Natural killer cell treated with Interleukin-12 subunit alpha and Interleukin-12 subunit beta and Interleukin-15 and Interleukin-18, amount 100 ng/mL, for 72 hours (primary cell): ENCODE data around the gene ARPP21. TPM values are rescaled to one million over a fixed set of nuclear protein-coding genes. Genes with fewer than 3 reads are reported as not detected.

Experiments
- ATAC-seq, 2 donors: fragments of 150-1000 bp; cut with Tn5 transposase in 1 of 2; sonication (Bioruptor Pico), chemical (Tn5 transposase) in 1 of 2; 2 replicates each; pipeline ENCODE4 v1.10.0; 2021
- DNase-seq: peaks from one replicate; pipeline ENCODE4 v3.0.0; 2022; ENCODE audit warnings: low spot score
- H3K27ac Mint-ChIP-seq, 2 donors: 1 replicate in 1 of 2; 2 replicates in 1 of 2; pipeline ENCODE4 v1.8.0; 2022; ENCODE audit warnings: mixed read lengths in 2 of 2, mild to moderate bottlenecking in 1 of 2, moderate library complexity in 1 of 2
- H3K27me3 Mint-ChIP-seq, 2 donors: 1 replicate in 1 of 2; 2 replicates in 1 of 2; pipeline ENCODE4 v1.8.0; 2022; ENCODE audit warnings: mixed read lengths in 2 of 2
- H3K36me3 Mint-ChIP-seq: one replicate; pipeline ENCODE4 v1.8.0; 2022; ENCODE audit warnings: mixed read lengths
- H3K4me1 Mint-ChIP-seq, 2 donors: 1 replicate in 1 of 2; 2 replicates in 1 of 2; pipeline ENCODE4 v1.8.0; 2022; ENCODE audit warnings: low read depth in 2 of 2, mixed read lengths in 2 of 2, mild to moderate bottlenecking in 1 of 2
- H3K4me3 Mint-ChIP-seq: one replicate; pipeline ENCODE4 v1.8.0; 2022; ENCODE audit warnings: mixed read lengths
- H3K9me3 Mint-ChIP-seq: 2 replicates; pipeline ENCODE4 v1.8.0; 2022; ENCODE audit warnings: mixed read lengths
- total RNA-seq, 2 donors: library from RNA; stranded (reverse); gene quantifications; one replicate each; pipeline ENCODE4 v1.2.3, GENCODE V29; 2022

Gene ARPP21
- total RNA-seq, 2 donors from 2014 or later = not detected

- no peak overlapping the region for H3K4me3 Mint-ChIP-seq
- H3K27ac Mint-ChIP-seq = no peak overlapping the region
- H3K36me3 Mint-ChIP-seq = no peaks in the 10 kb centered on the region
- DNase-seq (no peak), ATAC-seq (no peak)
- H3K9me3 Mint-ChIP-seq = peaks cover 7% of the 10 kb centered on the region
- H3K4me1 Mint-ChIP-seq = no peaks in the 10 kb centered on the region
- no peaks in the 10 kb centered on the region for H3K27me3 Mint-ChIP-seq
Measured at GRCh38 chr3:35777065-35777464, 137.7 kb downstream of the ARPP21 start.

- H3K36me3 Mint-ChIP-seq = no peaks in the 10 kb centered on the region
- H3K4me1 Mint-ChIP-seq = no peaks in the 10 kb centered on the region
- peaks cover 7% of the 10 kb centered on the region for H3K9me3 Mint-ChIP-seq
- DNase-seq (no peak), ATAC-seq (no peak)
- no peak overlapping the region for H3K4me3 Mint-ChIP-seq
- H3K27ac Mint-ChIP-seq = no peak overlapping the region
- no peaks in the 10 kb centered on the region for H3K27me3 Mint-ChIP-seq
Measured at GRCh38 chr3:35777563-35778554, 138.5 kb downstream of the ARPP21 start.

GRCh38 chr3:35779611-35780010 lies 140.3 kb downstream of the ARPP21 start:
- H3K27me3 Mint-ChIP-seq = no peaks in the 10 kb centered on the region
- DNase-seq = no peak
- no peaks in the 10 kb centered on the region for H3K36me3 Mint-ChIP-seq
- H3K4me1 Mint-ChIP-seq = no peaks in the 10 kb centered on the region
- peaks cover 12% of the 10 kb centered on the region for H3K9me3 Mint-ChIP-seq
- no peak overlapping the region for H3K4me3 Mint-ChIP-seq
- ATAC-seq = no peak
- no peak overlapping the region for H3K27ac Mint-ChIP-seq

- no peaks in the 10 kb centered on the region for H3K27me3 Mint-ChIP-seq
- ATAC-seq = no peak
- peaks cover 12% of the 10 kb centered on the region for H3K9me3 Mint-ChIP-seq
- DNase-seq = no peak
- no peak overlapping the region for H3K4me3 Mint-ChIP-seq
- no peak overlapping the region for H3K27ac Mint-ChIP-seq
- no peaks in the 10 kb centered on the region for H3K4me1 Mint-ChIP-seq
- H3K36me3 Mint-ChIP-seq = no peaks in the 10 kb centered on the region
Measured at GRCh38 chr3:35780800-35781199, 141.5 kb downstream of the ARPP21 start.

DNA sequence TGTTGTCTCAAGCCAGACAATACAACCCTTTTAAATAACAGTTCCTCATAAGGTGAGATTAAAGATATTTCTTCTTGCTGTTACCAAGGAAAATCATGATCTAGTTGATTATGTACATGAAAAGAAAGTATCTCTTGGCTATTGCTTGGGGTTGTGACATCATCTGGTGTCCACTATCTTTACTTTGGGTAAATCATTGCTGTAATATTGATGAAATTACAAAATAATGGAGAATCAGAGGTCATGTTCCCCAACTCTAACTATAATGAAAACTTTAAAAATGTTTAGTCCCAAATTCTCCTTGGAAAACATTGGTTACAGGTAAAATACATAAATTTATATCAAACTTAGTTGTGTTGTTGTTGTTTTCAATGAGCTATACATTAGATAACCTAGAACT lies 142.2 kb downstream of the ARPP21 start:
- no peak for ATAC-seq
- Mint-ChIP-seq H3K27ac (no peak overlapping the region), H3K27me3 (no peaks in the 10 kb centered on the region), H3K36me3 (no peaks in the 10 kb centered on the region), H3K4me1 (no peaks in the 10 kb centered on the region), H3K4me3 (no peak overlapping the region), H3K9me3 (peaks cover 12% of the 10 kb centered on the region)
- no peak for DNase-seq

- no peaks in the 10 kb centered on the region for H3K27me3 Mint-ChIP-seq
- H3K36me3 Mint-ChIP-seq = no peaks in the 10 kb centered on the region
- no peaks in the 10 kb centered on the region for H3K4me1 Mint-ChIP-seq
- H3K27ac Mint-ChIP-seq = no peak overlapping the region
- H3K9me3 Mint-ChIP-seq = peaks cover 12% of the 10 kb centered on the region
- H3K4me3 Mint-ChIP-seq = no peak overlapping the region
- ATAC-seq (no peak), DNase-seq (no peak)
Measured at GRCh38 chr3:35782355-35782754, 143.0 kb downstream of the ARPP21 start.

DNA sequence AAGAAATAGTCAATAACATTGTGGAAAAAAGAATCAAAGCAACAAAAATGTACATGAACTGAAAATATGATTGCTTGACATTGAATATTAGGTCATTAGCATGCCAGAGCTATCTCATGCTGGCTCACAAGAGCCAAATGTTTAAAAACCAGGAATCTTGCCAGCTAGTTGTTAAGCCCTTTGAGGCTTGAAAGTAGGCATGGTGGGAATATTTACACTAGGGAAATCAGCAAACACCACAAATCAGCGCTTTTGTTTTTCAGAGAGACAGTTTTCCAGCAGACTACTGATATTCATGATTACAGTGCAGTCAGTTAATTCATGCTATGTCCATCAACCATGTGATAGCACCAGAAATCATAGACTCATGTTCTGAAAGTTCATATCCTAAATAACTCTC lies 144.8 kb downstream of the ARPP21 start:
- no peak for DNase-seq
- H3K27me3 Mint-ChIP-seq = no peaks in the 10 kb centered on the region
- H3K36me3 Mint-ChIP-seq = no peaks in the 10 kb centered on the region
- H3K4me3 Mint-ChIP-seq = no peak overlapping the region
- H3K9me3 Mint-ChIP-seq = peaks cover 12% of the 10 kb centered on the region
- no peaks in the 10 kb centered on the region for H3K4me1 Mint-ChIP-seq
- no peak for ATAC-seq
- no peak overlapping the region for H3K27ac Mint-ChIP-seq

- no peak overlapping the region for H3K27ac Mint-ChIP-seq
- H3K36me3 Mint-ChIP-seq = no peaks in the 10 kb centered on the region
- no peak for DNase-seq
- H3K4me1 Mint-ChIP-seq = no peaks in the 10 kb centered on the region
- no peaks in the 10 kb centered on the region for H3K27me3 Mint-ChIP-seq
- ATAC-seq = no peak
- no peak overlapping the region for H3K4me3 Mint-ChIP-seq
- peaks cover 5% of the 10 kb centered on the region for H3K9me3 Mint-ChIP-seq
Measured at GRCh38 chr3:35785234-35785888, 146.0 kb downstream of the ARPP21 start.

- DNase-seq (no peak), ATAC-seq (no peak)
- Mint-ChIP-seq H3K4me1 (no peaks in the 10 kb centered on the region), H3K27ac (no peak overlapping the region), H3K27me3 (no peaks in the 10 kb centered on the region), H3K4me3 (no peak overlapping the region), H3K9me3 (peaks cover 5% of the 10 kb centered on the region), H3K36me3 (no peaks in the 10 kb centered on the region)
Measured at GRCh38 chr3:35787936-35788335, 148.6 kb downstream of the ARPP21 start.

- no peak overlapping the region for H3K4me3 Mint-ChIP-seq
- DNase-seq (no peak), ATAC-seq (no peak)
- H3K4me1 Mint-ChIP-seq = no peaks in the 10 kb centered on the region
- H3K27ac Mint-ChIP-seq = no peak overlapping the region
- no peaks in the 10 kb centered on the region for H3K27me3 Mint-ChIP-seq
- no peaks in the 10 kb centered on the region for H3K36me3 Mint-ChIP-seq
- no peaks in the 10 kb centered on the region for H3K9me3 Mint-ChIP-seq
Measured at GRCh38 chr3:35789042-35789831, 149.9 kb downstream of the ARPP21 start.

GRCh38 chr3:35790764-35791163 lies 151.4 kb downstream of the ARPP21 start:
- Mint-ChIP-seq H3K4me3 (no peak overlapping the region), H3K36me3 (no peaks in the 10 kb centered on the region), H3K27ac (no peak overlapping the region), H3K9me3 (no peaks in the 10 kb centered on the region), H3K27me3 (no peaks in the 10 kb centered on the region), H3K4me1 (no peaks in the 10 kb centered on the region)
- no peak for DNase-seq
- no peak for ATAC-seq

DNA sequence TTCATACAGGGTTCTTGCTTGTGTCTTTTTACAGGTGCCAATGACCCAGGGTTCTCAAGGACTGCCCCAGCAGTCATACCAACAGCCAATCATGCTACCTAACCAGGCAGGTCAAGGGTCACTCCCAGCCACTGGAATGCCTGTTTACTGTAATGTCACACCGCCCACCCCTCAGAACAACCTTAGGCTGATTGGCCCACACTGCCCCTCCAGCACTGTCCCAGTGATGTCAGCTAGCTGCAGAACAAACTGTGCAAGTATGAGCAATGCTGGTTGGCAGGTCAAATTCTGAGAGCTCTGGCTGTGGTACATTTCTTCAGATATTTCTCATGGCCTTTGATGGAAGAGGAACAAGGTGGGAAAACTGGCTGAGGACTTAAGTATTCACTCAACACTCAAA lies 154.3 kb downstream of the ARPP21 start:
- H3K9me3 Mint-ChIP-seq = no peaks in the 10 kb centered on the region
- no peaks in the 10 kb centered on the region for H3K4me1 Mint-ChIP-seq
- H3K27ac Mint-ChIP-seq = no peak overlapping the region
- H3K4me3 Mint-ChIP-seq = no peak overlapping the region
- H3K27me3 Mint-ChIP-seq = no peaks in the 10 kb centered on the region
- DNase-seq (no peak), ATAC-seq (peak in 1 of 2 donors; percentile 38)
- no peaks in the 10 kb centered on the region for H3K36me3 Mint-ChIP-seq

DNA sequence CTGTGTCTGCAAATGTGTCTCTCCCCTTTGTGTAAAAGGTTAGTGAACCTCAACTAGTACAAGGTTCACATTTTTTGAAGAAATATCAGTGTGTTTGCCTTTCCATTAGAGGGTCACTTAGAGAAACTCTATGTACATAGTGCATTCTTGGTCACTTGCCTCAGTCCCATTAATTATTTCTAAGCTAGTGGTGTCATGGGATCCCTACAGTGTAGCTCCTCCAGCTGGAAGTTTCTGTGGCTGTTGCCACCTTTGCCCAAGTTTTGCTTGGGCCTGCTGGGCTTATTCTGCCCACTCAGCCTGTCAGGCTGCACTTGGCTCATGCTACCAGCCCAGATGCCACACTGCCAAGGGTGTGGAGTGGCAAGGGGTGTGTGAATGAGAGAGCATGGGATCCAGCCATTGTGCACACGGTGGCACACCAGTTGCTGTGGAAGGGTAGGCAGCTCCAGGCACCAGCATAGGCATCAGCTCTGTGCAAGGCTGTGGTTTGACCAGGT lies 161.7 kb downstream of the ARPP21 start:
- ATAC-seq = peak; percentile 17 to 60
- no peak overlapping the region for H3K27ac Mint-ChIP-seq
- no peaks in the 10 kb centered on the region for H3K9me3 Mint-ChIP-seq
- DNase-seq = no peak
- H3K4me3 Mint-ChIP-seq = no peak overlapping the region
- H3K36me3 Mint-ChIP-seq = no peaks in the 10 kb centered on the region
- H3K4me1 Mint-ChIP-seq = no peaks in the 10 kb centered on the region
- H3K27me3 Mint-ChIP-seq = no peaks in the 10 kb centered on the region
